ENCODE data around the gene RSBN1L.

RSBN1L gene

GRCh38 chr7:77786018-77786417 is 89.8 kb downstream of the RSBN1L start:
- Histone ChIP-seq H2AFZ (ENCODE audit: low read length) (no peak overlapping the region), H3K36me3 (replicated peaks in 1 of 2; ENCODE audit: control insufficient read depth in 2 of 2, insufficient read depth in 2 of 2, low read length in 2 of 2) (peaks cover 3 to 27% of the 10 kb centered on the region in 2 donors), H4K8ac (ENCODE audit: low read depth, low read length) (no peak overlapping the region), H2BK15ac (ENCODE audit: low read length) (no peak overlapping the region), H2BK12ac (ENCODE audit: low read length) (no peak overlapping the region), H3K27me3 (ENCODE audit: control insufficient read depth in 3 of 3, insufficient read depth in 3 of 3, low read depth in 1 of 3, low read length in 3 of 3) (no peaks in the 10 kb centered on the region), H2AK5ac (ENCODE audit: low read depth, low read length) (no peak overlapping the region), H3K4me3 (ENCODE audit: low read length in 2 of 2) (no peak overlapping the region), H3K4ac (ENCODE audit: low read length) (no peak overlapping the region), H3K79me1 (ENCODE audit: low read depth, low read length) (no peaks in the 10 kb centered on the region), H3K9me3 (replicated peaks in 1 of 2; ENCODE audit: control insufficient read depth in 2 of 2, insufficient read depth in 1 of 2, low read depth in 1 of 2, low read length in 2 of 2) (peaks cover 0 to 11% of the 10 kb centered on the region in 2 donors), H3K4me1 (ENCODE audit: control insufficient read depth in 2 of 2, insufficient read depth in 1 of 2, low read depth in 1 of 2, low read length in 2 of 2) (peaks cover 0 to 3% of the 10 kb centered on the region in 2 donors), H3K18ac (ENCODE audit: low read length) (no peak overlapping the region), H4K91ac (ENCODE audit: low read depth, low read length, poor library complexity) (no peak overlapping the region), H3K23ac (ENCODE audit: low read depth, low read length, poor library complexity) (no peak overlapping the region), H3K27ac (replicated peaks; ENCODE audit: low read length) (no peak overlapping the region), H3K14ac (ENCODE audit: low read length) (no peak overlapping the region), H2BK120ac (ENCODE audit: low read depth, low read length) (no peak overlapping the region), H3K4me2 (ENCODE audit: insufficient read depth, low read length, poor library complexity, severe bottlenecking) (no peak overlapping the region), H2BK5ac (ENCODE audit: low read length) (no peak overlapping the region), H3K9ac (ENCODE audit: low read depth, low read length, poor library complexity) (no peak overlapping the region)
- no CpG with 5 or more reads among the region's 3 CpGs for WGBS, 2 donors (ENCODE audit: extremely low coverage in 2 of 2, insufficient read length in 2 of 2, insufficient replicate concordance in 1 of 2)
- no peak for DNase-seq (ENCODE audit: low spot score)

- Histone ChIP-seq H3K4ac (ENCODE audit: low read length) (no peak overlapping the region), H4K8ac (ENCODE audit: low read depth, low read length) (no peak overlapping the region), H3K14ac (ENCODE audit: low read length) (no peak overlapping the region), H3K9me3 (replicated peaks in 1 of 2; ENCODE audit: control insufficient read depth in 2 of 2, insufficient read depth in 1 of 2, low read depth in 1 of 2, low read length in 2 of 2) (peaks cover 0 to 11% of the 10 kb centered on the region in 2 donors), H2BK15ac (ENCODE audit: low read length) (no peak overlapping the region), H3K9ac (ENCODE audit: low read depth, low read length, poor library complexity) (no peak overlapping the region), H3K36me3 (replicated peaks in 1 of 2; ENCODE audit: control insufficient read depth in 2 of 2, insufficient read depth in 2 of 2, low read length in 2 of 2) (peaks cover 3 to 22% of the 10 kb centered on the region in 2 donors), H3K27ac (replicated peaks; ENCODE audit: low read length) (no peak overlapping the region), H4K91ac (ENCODE audit: low read depth, low read length, poor library complexity) (no peak overlapping the region), H2AFZ (ENCODE audit: low read length) (no peak overlapping the region), H2BK12ac (ENCODE audit: low read length) (no peak overlapping the region), H3K79me1 (ENCODE audit: low read depth, low read length) (no peaks in the 10 kb centered on the region), H3K18ac (ENCODE audit: low read length) (no peak overlapping the region), H3K4me1 (ENCODE audit: control insufficient read depth in 2 of 2, insufficient read depth in 1 of 2, low read depth in 1 of 2, low read length in 2 of 2) (peaks cover 0 to 3% of the 10 kb centered on the region in 2 donors), H2BK120ac (ENCODE audit: low read depth, low read length) (no peak overlapping the region), H2BK5ac (ENCODE audit: low read length) (no peak overlapping the region), H3K4me3 (ENCODE audit: low read length in 2 of 2) (no peak overlapping the region), H3K23ac (ENCODE audit: low read depth, low read length, poor library complexity) (no peak overlapping the region), H3K27me3 (ENCODE audit: control insufficient read depth in 3 of 3, insufficient read depth in 3 of 3, low read depth in 1 of 3, low read length in 3 of 3) (no peaks in the 10 kb centered on the region), H2AK5ac (ENCODE audit: low read depth, low read length) (no peak overlapping the region), H3K4me2 (ENCODE audit: insufficient read depth, low read length, poor library complexity, severe bottlenecking) (no peak overlapping the region)
- DNase-seq (ENCODE audit: low spot score), result no peak
Observed at GRCh38 chr7:77786741-77787140, 90.5 kb downstream of the RSBN1L start.

- Histone ChIP-seq H3K4me1 (ENCODE audit: control insufficient read depth in 2 of 2, insufficient read depth in 1 of 2, low read depth in 1 of 2, low read length in 2 of 2) (peaks cover 0 to under 1% of the 10 kb centered on the region in 2 donors), H3K27me3 (ENCODE audit: control insufficient read depth in 3 of 3, insufficient read depth in 3 of 3, low read depth in 1 of 3, low read length in 3 of 3) (no peaks in the 10 kb centered on the region), H3K18ac (ENCODE audit: low read length) (no peak overlapping the region), H3K36me3 (replicated peaks in 1 of 2; ENCODE audit: control insufficient read depth in 2 of 2, insufficient read depth in 2 of 2, low read length in 2 of 2) (peaks cover 2 to 18% of the 10 kb centered on the region in 2 donors), H3K79me1 (ENCODE audit: low read depth, low read length) (no peaks in the 10 kb centered on the region), H3K4ac (ENCODE audit: low read length) (no peak overlapping the region), H2BK5ac (ENCODE audit: low read length) (no peak overlapping the region), H2BK15ac (ENCODE audit: low read length) (no peak overlapping the region), H3K23ac (ENCODE audit: low read depth, low read length, poor library complexity) (no peak overlapping the region), H2BK120ac (ENCODE audit: low read depth, low read length) (no peak overlapping the region), H2BK12ac (ENCODE audit: low read length) (no peak overlapping the region), H3K9me3 (replicated peaks in 1 of 2; ENCODE audit: control insufficient read depth in 2 of 2, insufficient read depth in 1 of 2, low read depth in 1 of 2, low read length in 2 of 2) (peaks cover 0 to 11% of the 10 kb centered on the region in 2 donors), H3K4me3 (ENCODE audit: low read length in 2 of 2) (no peak overlapping the region), H2AK5ac (ENCODE audit: low read depth, low read length) (no peak overlapping the region), H4K8ac (ENCODE audit: low read depth, low read length) (no peak overlapping the region), H4K91ac (ENCODE audit: low read depth, low read length, poor library complexity) (no peak overlapping the region), H3K4me2 (ENCODE audit: insufficient read depth, low read length, poor library complexity, severe bottlenecking) (no peak overlapping the region), H3K14ac (ENCODE audit: low read length) (no peak overlapping the region), H3K27ac (replicated peaks; ENCODE audit: low read length) (no peak overlapping the region), H2AFZ (ENCODE audit: low read length) (no peak overlapping the region), H3K9ac (ENCODE audit: low read depth, low read length, poor library complexity) (no peak overlapping the region)
- no peak for DNase-seq (ENCODE audit: low spot score)
- no CpG with 5 or more reads among the region's 2 CpGs for WGBS, 2 donors (ENCODE audit: extremely low coverage in 2 of 2, insufficient read length in 2 of 2, insufficient replicate concordance in 1 of 2)
Observed at GRCh38 chr7:77788327-77788902, 92.2 kb downstream of the RSBN1L start.

- H3K79me1 ChIP-seq (ENCODE audit: low read depth, low read length), result no peaks in the 10 kb centered on the region
- H2BK15ac ChIP-seq (ENCODE audit: low read length), result no peak overlapping the region
- H3K9me3 ChIP-seq (replicated peaks in 1 of 2; ENCODE audit: control insufficient read depth in 2 of 2, insufficient read depth in 1 of 2, low read depth in 1 of 2, low read length in 2 of 2), result peaks cover 0 to under 1% of the 10 kb centered on the region in 2 donors
- no peak overlapping the region for H4K91ac ChIP-seq (ENCODE audit: low read depth, low read length, poor library complexity)
- no peak overlapping the region for H2BK5ac ChIP-seq (ENCODE audit: low read length)
- no peak overlapping the region for H2AFZ ChIP-seq (ENCODE audit: low read length)
- no CpG with 5 or more reads among the region's 6 CpGs for WGBS, 2 donors (ENCODE audit: extremely low coverage in 2 of 2, insufficient read length in 2 of 2, insufficient replicate concordance in 1 of 2)
- H3K14ac ChIP-seq (ENCODE audit: low read length), result no peak overlapping the region
- H3K4me2 ChIP-seq (ENCODE audit: insufficient read depth, low read length, poor library complexity, severe bottlenecking), result no peak overlapping the region
- no peak overlapping the region for H4K8ac ChIP-seq (ENCODE audit: low read depth, low read length)
- peaks cover 2 to 34% of the 10 kb centered on the region in 2 donors for H3K36me3 ChIP-seq (replicated peaks in 1 of 2; ENCODE audit: control insufficient read depth in 2 of 2, insufficient read depth in 2 of 2, low read length in 2 of 2)
- no peak overlapping the region for H3K23ac ChIP-seq (ENCODE audit: low read depth, low read length, poor library complexity)
- H2BK12ac ChIP-seq (ENCODE audit: low read length), result no peak overlapping the region
- no peak overlapping the region for H3K27ac ChIP-seq (replicated peaks; ENCODE audit: low read length)
- H3K18ac ChIP-seq (ENCODE audit: low read length), result no peak overlapping the region
- no peak overlapping the region for H2BK120ac ChIP-seq (ENCODE audit: low read depth, low read length)
- no peaks in the 10 kb centered on the region for H3K27me3 ChIP-seq (ENCODE audit: control insufficient read depth in 3 of 3, insufficient read depth in 3 of 3, low read depth in 1 of 3, low read length in 3 of 3)
- no peaks in the 10 kb centered on the region for H3K4me1 ChIP-seq (ENCODE audit: control insufficient read depth in 2 of 2, insufficient read depth in 1 of 2, low read depth in 1 of 2, low read length in 2 of 2)
- no peak for DNase-seq (ENCODE audit: low spot score)
- H3K4ac ChIP-seq (ENCODE audit: low read length), result no peak overlapping the region
- H3K9ac ChIP-seq (ENCODE audit: low read depth, low read length, poor library complexity), result no peak overlapping the region
- H3K4me3 ChIP-seq (ENCODE audit: low read length in 2 of 2), result no peak overlapping the region
- no peak overlapping the region for H2AK5ac ChIP-seq (ENCODE audit: low read depth, low read length)
Observed at GRCh38 chr7:77791336-77791735, 95.1 kb downstream of the RSBN1L start.

Data from neuronal stem cell (in vitro differentiated cells).